Stimulated activated CD4-positive, alpha-beta T cell treated with anti-CD3 and anti-CD28 coated beads, Interleukin-1b, Interleukin-23, amount 100 ng/mL, for 1 hour (primary cell): ENCODE data around the gene MN1.

Experiments used
- DNase-seq, 2 donors: peaks; one replicate each; pipeline ENCODE4 v3.0.0-alpha.2; 2020; ENCODE audit warnings: low read depth in 2 of 2

Gene MN1

DNA sequence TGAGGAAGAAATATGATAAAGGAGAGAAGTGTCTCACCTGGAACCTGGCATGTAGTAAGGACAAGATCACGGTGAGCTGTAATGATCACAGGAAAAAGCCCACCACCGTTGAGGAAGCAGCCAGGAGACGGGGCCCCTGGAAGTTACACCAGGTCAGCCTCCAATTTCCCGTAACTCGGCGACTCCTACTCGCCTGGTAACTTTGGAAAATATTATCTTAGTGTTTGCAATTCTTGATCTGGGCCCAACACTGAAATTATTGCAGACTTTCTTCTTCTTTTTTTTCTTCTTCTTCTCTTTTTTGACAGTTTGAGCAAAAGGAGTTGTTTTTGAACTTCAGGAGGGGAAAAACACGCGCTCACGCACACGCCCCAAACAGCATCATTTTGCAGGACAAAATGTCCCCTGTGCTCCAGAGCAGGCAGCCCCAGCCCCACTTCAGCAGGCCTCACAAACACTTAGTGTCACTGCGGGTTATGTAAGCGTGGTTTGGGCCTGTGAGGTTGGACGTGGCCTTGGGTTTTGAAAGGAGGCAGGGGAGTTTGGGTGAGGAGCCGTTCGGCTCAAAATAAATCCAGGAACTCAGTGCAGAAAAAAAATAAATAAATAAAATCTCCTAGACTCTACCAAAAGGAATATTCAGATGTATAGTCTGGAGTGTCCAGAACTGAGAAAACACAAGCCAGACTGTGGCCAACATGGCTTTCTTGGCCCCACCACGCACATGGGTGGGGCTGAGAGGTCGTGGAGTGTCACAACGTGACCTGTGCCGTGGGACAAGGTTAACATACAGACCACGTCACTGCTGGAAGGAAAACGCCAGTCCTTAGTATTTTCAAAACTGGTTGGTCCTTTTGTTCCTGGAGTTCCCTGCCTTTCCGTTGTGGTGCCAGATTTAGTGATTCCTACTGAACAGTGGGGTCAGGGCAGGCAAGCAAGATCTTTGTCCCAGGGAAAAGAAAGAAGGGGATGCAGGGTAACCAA, 26.3 kb upstream of the MN1 start:
- DNase-seq: no peak

DNA sequence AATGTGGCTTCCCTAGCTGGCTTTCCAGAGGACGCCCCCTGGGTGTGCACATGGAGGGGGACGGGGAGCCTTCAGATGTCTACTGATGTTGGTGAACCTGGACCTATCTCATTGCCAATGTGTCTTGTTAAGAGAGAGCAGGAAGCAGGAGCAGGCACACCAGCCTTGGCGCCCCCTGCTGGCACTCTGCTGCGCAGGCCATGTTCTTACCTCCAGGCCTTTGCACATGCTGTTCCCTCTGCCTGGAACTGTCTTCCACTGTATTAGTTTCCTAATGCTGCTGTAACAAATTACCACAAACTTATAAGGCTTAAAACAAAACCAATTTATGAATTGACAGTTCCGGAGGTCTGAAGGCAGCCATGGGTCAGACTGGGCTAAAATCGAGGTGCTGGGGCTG, 23.6 kb upstream of the MN1 start:
- DNase-seq: no peak

DNA sequence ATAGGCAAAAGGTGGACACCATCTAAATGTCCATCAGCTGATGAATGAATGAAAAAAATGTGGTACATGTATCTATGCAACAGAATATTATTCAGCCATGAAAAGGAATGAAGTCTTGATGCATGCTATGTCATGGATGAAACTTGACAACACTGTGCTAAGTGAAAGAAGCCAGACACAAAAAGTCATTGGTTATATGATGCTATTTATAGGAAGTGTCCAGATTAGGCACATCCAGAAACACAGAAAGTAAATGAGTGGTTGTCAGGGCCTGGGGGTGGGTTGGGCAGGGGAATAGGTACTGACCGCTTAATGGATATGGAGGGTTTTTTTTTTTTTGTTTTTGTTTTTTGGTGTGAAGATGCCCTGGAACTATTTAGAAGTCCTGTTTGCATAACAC, 21.7 kb upstream of the MN1 start:
- DNase-seq: no peak

DNA sequence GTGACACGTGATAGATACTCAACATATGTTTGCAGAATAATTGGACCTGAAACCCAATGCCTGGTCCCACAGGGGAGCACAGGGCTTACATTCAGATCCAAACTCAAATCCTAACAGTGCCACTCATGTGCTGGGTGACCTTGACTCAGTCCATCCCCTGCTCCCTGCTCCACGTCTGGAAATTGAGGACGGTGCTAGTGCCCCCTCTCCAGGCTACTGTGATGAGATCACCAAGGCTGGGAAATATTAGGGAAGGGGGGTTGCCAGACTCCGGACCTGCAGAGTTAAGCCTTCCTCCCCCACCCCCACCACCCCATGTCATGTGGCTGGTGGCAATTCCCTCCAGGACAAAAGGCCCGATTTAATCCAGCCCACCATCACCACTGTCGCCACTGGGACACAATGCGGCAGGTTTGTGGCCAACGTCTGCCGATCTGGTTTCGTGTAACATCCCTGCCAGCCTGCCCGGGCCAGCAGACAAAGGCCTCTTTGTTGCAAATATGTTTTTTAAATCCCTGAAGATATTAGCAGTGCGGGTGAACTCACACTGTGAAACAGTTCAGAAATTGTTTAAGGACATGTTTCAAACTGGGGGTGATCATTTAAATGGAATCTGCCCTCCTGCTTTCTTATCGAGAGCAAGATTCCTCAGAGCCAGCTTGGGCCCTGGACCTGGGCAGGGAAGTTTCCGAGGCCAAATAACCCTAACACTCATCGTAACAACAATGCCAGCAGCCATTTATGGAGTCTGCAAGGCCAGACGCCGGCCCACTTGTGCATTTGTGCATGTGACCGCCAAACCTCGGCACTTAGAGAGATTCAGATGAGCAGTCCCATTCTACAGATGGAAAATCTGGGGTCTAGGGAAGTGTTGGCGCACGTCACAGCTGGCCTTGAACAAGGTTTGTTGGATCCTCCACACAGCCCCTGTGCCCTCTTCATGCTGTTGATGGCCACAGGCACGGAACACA, 19.6 kb upstream of the MN1 start:
- no peak for DNase-seq

DNA sequence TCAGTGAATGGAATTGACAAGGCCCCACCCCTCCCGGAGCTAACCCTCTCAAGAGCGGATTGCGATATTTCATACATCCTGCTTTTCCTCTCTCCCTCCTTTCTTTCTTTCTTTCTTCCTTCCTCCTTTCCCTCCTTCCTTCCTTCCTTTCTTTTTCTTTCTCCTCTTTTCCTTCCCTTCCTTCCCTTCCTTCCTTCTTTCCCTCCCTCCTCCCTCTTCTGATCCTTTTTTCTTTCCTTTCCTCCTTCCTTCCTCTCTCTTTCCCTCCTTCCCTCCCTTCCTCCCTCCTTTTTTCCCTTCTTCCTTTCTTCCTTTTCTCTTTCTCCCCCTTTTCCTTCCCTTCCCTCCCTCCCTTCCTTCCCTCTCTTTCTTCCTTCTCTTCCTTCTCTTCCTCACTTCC, 15.0 kb upstream of the MN1 start:
- no peak for DNase-seq

DNA sequence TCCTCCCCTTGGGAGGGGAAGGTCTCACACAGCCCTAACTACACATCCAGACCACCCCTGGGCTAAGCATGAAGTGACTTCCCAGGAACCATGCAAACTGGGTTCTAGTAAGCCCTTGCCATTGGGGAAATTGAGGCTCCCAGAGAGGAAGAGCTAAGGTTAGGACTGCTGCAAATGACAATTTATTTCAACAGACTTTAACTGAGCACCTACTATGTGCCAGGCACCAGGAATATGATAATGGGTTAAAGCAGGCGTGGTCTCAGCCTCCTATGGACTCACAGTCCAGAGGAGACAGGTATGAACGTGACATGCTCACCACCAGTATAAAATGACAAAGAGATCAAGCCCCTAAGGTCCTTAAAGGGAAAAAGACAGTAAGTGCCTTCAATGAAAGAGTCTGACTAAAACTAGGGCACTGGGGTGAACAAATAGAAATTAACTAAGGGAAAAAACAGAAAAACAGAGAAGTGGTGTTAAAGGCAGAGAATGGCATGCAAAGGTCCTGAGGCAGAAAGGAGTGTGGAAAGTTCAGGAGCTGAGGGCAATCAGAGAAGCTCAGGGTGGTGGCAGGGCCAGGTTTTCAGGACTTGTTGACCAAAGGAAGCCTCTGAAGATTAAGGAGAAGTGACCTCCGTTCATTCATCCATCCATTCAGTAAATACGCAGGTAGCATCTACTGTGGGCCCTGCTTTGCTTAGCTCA, 14.4 kb upstream of the MN1 start:
- DNase-seq: no peak

DNA sequence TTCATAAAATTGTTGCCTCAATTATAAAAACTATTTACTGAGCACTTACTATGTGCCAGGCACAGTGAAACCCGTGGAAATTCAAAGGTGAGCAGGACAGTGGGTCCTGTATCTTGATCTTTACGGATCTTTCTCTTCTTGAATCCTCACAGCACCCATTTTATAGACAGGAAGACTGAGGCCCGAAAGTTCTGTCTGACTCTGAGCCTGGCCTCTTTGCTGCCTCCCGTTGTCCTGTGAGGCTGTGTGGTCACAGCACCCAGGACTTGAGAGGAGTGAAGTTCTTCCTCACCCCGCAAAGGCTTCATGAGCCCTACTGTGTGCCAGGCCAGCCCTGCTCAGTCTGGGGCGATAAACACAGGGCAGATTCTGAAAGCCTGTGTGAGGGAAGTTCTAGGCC, 13.4 kb upstream of the MN1 start:
- DNase-seq: no peak

DNA sequence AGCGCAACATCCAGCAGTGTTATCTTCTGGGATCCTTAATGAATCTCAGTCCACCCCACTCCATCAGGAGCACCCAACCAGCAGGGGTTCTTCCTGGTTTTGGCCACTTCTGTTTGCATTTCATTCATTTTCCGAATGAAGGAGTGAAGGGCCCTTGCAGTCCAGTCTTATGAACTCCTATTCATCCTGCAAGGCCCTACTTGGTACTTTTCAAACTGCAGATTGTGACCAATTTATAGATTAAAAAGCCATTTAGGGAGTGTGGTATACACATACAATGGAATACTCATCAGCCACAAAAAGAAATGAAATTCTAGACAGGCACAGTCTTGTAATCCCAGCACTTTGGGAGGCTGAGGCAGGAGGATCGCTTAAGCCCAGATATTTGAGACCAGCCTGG, 10.2 kb upstream of the MN1 start:
- DNase-seq: no peak

DNA sequence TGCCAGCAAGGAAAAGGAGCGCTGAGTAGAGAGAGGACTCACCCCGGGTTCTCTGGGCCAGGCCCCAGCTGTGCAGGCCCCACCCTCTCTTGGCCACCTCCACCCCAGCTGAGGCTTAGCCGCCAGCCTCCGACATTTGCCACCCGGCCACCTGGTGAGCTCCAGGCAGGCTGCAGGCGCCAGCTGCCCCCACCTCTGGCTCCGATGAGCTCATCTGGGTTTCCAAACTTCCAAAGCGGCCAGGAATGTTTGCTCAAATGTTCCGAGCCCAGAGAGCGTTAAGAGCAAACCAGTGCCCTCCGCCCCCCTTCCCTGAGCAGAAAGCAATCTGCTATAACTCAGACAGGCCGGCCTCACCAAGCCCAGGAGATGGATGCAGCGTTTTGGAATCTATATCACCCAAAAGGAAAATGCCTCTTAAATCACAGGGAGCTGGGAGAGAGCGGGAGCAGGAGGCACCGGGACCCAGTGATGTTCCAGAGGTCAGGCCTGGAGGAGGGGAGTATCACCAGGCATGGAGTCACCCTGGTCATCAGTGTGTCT, 9.1 kb upstream of the MN1 start:
- no peak for DNase-seq

DNA sequence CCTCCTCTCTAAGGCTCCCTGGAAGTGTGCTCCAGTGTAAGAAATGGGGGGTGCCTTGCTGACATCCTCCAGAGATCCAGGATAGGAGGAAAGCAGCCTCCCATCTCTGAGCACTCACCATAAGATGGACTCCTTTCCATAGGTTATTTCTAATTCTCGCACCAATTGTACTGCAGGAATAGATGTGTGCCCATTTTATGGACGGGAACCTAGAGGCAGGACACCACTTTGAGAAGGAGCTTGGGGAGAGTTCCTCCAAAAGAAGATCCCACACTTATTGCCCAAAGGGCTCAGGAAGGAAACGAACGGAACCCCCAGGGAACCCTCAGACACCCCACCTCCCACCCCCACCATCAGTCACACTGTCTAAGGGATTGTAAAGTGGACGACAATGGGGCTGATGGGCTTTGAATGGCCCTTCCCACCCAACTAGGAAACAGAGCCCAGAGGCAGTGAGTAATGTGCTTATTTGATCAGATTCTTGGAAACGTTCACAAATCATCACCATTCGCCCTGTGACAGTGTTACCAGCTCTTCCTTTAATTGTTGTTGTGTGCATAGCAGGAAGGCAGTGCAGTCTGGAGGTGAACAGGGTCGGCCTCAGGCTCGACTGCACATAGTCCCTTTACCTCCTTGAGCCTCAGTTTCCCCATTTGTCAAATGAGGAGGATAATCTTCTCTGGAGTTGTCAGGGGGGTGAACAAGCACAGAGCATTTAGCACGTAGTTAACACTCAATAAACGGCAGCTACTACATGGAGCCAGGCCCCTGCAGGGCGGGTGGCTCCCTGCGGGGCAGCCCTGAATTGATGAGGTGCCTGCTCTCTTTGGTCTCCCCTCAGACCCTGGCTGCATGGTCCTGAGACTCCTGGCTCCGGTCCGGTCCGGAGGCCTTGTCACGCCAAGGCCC, 8.4 kb upstream of the MN1 start:
- DNase-seq: no peak

DNA sequence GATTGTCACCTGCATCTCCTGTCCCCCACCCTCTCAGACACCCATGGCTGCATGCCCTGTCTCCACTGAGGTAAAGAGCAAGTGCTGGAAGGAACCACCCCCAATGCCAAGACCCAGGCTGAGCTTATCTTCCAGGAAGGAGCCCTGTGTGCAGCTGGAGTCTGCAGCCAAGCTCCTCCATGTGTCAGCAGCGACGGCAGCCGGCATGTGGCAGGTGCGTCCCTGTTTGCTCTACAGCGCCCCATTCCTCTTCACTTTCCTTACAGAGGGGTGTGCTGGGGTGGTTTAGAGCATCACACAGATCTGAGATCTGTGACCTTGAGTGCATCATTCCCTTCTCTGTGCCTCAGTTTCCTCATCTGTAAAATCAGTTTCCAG, 7.7 kb upstream of the MN1 start:
- no peak for DNase-seq

DNA sequence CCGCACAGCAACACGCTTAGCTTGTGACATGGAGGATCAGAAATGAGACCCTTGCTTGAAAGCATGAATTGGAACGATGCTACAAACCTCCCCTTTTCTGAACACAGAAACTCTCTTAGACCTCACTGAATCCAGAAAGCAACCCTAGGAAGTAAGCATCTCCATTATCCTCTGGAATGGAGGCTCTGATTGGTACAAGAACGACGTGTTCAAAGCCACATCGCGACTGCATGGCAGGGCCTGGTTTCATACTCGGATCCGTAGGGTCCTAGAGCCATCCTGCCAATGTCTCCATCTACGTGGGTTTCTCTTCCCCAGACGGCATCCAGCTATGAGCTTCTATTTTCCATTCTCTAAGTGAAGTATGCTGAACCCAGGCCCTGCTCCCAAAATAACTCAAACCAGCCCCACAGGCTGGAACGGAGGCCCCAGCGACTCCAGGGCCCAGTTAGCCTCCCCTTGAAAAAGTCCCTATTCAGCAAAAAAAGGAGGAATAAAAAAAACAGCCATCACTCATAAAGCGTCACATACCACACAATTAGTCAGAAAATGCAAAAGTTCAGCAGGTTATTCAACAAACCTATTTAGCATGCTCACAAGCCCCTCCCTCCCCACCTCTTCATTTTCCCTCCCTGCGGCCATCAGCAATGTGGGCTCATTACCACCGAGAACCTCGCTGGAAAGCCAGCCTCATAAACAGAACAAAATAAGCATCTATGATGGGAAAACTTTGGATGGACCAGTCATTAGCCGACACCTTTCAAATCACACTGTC, 7.1 kb upstream of the MN1 start:
- no peak for DNase-seq

DNA sequence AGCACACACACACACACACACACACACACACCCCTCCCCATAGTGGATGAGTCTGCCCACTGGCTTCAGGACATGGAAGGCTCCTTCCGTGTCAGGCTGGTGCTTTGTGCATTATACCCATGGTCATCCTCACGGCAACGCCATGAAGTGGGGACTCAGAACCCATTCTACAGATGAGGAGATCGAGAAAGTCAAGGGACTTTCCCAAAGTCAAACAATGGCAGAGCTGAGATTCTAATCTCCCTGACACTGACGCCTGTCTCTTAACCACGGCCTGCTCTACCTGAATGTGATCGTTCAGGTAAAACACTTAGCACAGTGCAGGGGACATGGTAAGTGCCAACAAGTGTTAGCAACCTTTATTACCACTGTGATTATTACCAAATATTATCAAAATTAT, 4.3 kb upstream of the MN1 start:
- no peak for DNase-seq

DNA sequence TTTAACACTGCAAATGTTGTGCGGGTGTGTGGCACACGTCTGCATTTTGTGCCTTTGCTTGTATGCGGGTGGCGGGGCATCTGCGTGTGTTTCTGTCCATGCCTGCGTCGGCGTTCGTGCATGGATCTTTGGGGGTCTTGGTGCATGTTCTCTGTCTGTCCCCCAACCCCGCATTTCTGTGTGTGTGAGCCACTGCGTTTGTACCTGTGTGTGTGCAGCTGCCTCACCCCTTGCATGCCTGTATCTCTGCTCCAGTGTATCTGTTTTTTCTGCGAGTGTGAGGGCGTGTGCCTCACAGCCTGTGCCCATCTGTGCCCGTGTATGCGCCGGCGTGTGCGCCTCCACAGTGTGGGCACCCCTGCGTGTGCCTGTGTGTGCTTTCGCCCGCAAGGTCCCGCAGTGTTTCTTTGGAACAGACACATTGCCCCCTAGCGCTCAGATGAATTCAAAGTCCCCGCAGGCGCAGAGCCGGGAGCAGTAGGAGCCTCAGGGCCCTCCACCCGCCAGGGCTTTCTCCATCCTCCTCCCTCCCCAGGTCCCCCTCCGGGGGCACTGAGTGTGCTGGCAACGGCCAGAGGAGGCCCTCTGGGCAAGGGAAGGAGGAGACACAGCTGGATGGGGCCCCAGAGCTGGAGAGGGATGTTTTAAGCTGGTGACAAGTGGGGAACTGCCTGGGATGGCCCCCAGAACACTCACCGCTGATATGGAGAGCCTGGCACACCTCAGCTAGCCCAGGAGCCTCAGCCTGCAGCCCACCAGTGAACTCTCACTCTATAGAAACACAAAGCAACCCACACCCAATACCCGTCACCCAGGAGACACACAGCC, 3.1 kb upstream of the MN1 start:
- no peak for DNase-seq

DNA sequence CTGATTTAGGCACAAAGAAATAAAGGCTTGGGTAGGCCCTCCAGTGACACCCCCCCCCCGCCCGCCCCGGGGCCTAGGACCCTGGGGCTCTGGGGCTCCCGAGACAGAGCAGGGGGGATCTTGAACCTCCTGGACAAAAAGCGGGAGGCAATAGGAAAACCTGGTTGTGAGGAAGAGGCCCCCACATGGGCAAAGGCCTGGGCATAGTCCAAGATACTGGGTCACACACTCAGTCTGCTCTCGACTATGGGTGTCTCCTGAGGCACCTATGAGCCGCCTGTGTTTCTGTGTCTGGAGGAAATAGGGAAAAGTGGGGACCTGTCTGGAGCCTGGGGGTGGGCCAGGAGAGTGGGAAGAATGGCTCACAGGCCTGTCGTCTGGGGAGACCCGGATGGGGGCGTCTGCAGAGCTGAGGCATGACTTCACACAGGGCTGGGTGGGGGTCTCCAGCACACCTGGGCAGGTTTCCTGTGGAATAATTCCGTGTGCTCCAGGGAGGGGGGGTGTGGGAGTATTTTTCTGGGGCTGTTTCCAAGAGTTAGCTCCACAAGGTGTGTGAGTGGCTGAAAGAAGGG, 2.4 kb upstream of the MN1 start:
- DNase-seq: no peak

DNA sequence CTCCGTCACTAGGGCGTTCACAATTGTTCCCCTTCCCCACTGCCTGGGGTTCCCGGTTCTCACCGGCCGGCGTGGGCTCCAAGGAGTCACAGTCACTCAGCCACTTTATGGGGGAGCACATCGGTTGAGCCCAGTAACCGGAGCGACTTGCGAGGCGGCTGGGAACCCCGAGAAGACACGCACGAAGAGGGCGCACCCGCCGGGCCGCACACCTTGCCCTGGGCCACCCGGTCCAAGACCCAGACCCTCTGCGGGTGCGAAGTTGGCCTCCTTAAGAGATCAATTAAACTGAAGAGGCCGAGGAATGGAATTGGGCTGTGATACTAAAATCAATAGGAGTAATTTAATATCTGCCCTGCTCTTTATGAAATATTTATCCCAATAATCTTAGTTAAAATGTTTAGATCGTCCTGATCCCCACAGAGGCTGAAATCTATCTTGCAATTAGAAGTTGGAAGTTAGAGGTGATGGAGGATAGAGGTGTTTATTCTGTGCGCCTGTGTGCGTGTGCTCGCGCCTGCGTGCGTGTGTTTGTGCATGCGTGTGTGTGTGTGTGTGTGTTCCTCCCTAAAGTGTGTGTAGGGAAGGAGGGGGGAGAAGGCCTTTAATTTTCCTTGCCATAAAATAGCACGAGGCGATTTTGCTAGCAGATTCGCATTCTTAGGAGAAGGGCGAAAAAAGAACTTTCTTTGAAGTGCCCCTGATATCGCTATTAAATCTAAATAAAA, 954 bp upstream of the MN1 start:
- DNase-seq: no peak

DNA sequence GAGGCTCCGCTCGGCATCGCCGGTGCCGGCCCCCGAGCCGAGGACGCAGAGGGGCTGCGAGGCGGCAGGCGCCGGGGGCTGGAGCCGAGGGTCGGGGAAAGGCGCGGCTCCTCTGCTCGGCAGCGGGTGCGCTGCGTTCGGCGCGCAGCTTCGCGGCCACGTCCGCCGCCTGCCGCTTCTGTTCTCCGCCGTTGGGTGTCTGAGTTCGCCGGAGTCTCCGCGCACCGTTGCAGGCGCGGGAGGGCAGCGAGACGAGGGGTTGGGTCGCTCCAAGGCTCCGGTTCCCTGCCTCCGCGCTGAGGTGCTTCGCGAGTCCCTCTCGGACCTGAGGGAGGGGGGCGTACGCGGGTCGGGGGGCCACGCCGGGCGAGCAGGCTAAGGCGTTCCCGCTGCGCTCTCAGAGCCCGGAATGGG, 347 bp downstream of the MN1 start:
- DNase-seq: no peak
